EH (cell line): ENCODE data around the gene PHC3.

ENCODE experiments used
- DNase-seq: peaks from one replicate; pipeline ENCODE4 v3.0.0-alpha.2; 2015; ENCODE audit warnings: low read depth

The PHC3 gene

GRCh38 chr3:170043506-170043905 is 138.0 kb downstream of the PHC3 start:
- DNase-seq: no peak

- no peak for DNase-seq
Observed at GRCh38 chr3:170040418-170040817, 141.1 kb downstream of the PHC3 start.

- DNase-seq: no peak
Observed at GRCh38 chr3:170038434-170039110, 143.0 kb downstream of the PHC3 start.
